Measurements from ENCODE around the gene CDKN1C.
"Not testable (repeated sequence)": the region's sequence is repeated elsewhere in the genome, so short reads cannot be mapped to it uniquely, and the experiment has no call there.

The CDKN1C gene

GRCh38 chr11:2909133-2909902, 23.7 kb upstream of the CDKN1C start:
- DNase-seq (ENCODE audit: low read depth in 3 of 3): no peak

- DNase-seq (ENCODE audit: low read depth in 3 of 3): no peak
Measured at GRCh38 chr11:2908130-2908529, 22.6 kb upstream of the CDKN1C start.

- DNase-seq (ENCODE audit: low read depth in 3 of 3): not testable (repeated sequence)
Measured at GRCh38 chr11:2905299-2905698, 19.7 kb upstream of the CDKN1C start.

GRCh38 chr11:2904153-2905052, 18.8 kb upstream of the CDKN1C start:
- DNase-seq (ENCODE audit: low read depth in 3 of 3): no peak

GRCh38 chr11:2903672-2904011, 18.1 kb upstream of the CDKN1C start:
- no peak for DNase-seq (ENCODE audit: low read depth in 3 of 3)

GRCh38 chr11:2902784-2903671, 17.5 kb upstream of the CDKN1C start:
- DNase-seq (ENCODE audit: low read depth in 3 of 3): no peak

- DNase-seq (ENCODE audit: low read depth in 3 of 3): peak; percentile 85 to 97 (median 88)
Measured at GRCh38 chr11:2901854-2902783, 16.5 kb upstream of the CDKN1C start.

- no peak for DNase-seq (ENCODE audit: low read depth in 3 of 3)
Measured at GRCh38 chr11:2901196-2901796, 15.7 kb upstream of the CDKN1C start.

GRCh38 chr11:2899080-2899783, 13.7 kb upstream of the CDKN1C start:
- no peak for DNase-seq (ENCODE audit: low read depth in 3 of 3)

- peak in 2 of 3 experiments; percentile 45 to 50 for DNase-seq (ENCODE audit: low read depth in 3 of 3)
Measured at GRCh38 chr11:2898366-2899079, 12.9 kb upstream of the CDKN1C start.

GRCh38 chr11:2897048-2897447, 11.5 kb upstream of the CDKN1C start:
- DNase-seq (ENCODE audit: low read depth in 3 of 3): no peak

GRCh38 chr11:2896047-2896446, 10.5 kb upstream of the CDKN1C start:
- DNase-seq (ENCODE audit: low read depth in 3 of 3): no peak

- DNase-seq (ENCODE audit: low read depth in 3 of 3): no peak
Measured at GRCh38 chr11:2893935-2894334, 8.4 kb upstream of the CDKN1C start.

- peak in 1 of 3 experiments; percentile 45 for DNase-seq (ENCODE audit: low read depth in 3 of 3)
Measured at GRCh38 chr11:2892967-2893528, 7.5 kb upstream of the CDKN1C start.

GRCh38 chr11:2892215-2892966, 6.8 kb upstream of the CDKN1C start:
- DNase-seq (ENCODE audit: low read depth in 3 of 3): peak; percentile 25 to 69 (median 34)

GRCh38 chr11:2891326-2892214, 6.0 kb upstream of the CDKN1C start:
- no peak for DNase-seq (ENCODE audit: low read depth in 3 of 3)

Data from stimulated activated CD4-positive, alpha-beta T cell treated with anti-CD3 and anti-CD28 coated beads, TNF-alpha, amount 100 ng/mL, for 24 hours (primary cell).